ENCODE data around the gene RGS11. TPM values are rescaled to one million over a fixed set of nuclear protein-coding genes. Genes with fewer than 3 reads are reported as not detected.

The RGS11 gene
- total RNA-seq, 4 donors from 2014 or later = 20.8 to 59.0 (median 29.7) TPM

GRCh38 chr16:296806-297510 lies 21.2 kb upstream of the RGS11 start:
- H3K27me3 ChIP-seq = no peaks in the 10 kb centered on the region
- 89 to 90% methylated on average over 33 to 36 of the region's 37 CpGs for WGBS, 2 donors
- peaks cover 0 to 76% (median 12%) of the 10 kb centered on the region in 3 donors for H3K36me3 ChIP-seq
- TF ChIP-seq EP300 (IDR thresholded peaks at IDR 0.05) (no peak), CTCF (IDR thresholded peaks at IDR 0.05) (no peak), POLR2A (IDR thresholded peaks at IDR 0.05) (no peak)
- H3K4me1 ChIP-seq = no peaks in the 10 kb centered on the region
- H3K9me3 ChIP-seq = no peaks in the 10 kb centered on the region
- no peak overlapping the region for H3K4me3 ChIP-seq
- H3K27ac ChIP-seq = no peak overlapping the region
- DNase-seq (ENCODE audit: low spot score in 2 of 2) = no peak

GRCh38 chr16:296276-296675 lies 20.5 kb upstream of the RGS11 start:
- H3K36me3 ChIP-seq = peaks cover 2 to 78% (median 9%) of the 10 kb centered on the region in 3 donors
- WGBS, 2 donors = 90 to 91% methylated on average over 8 to 13 of the region's 14 CpGs

GRCh38 chr16:293043-293775 lies 17.5 kb upstream of the RGS11 start:
- Histone ChIP-seq H3K36me3 (peaks cover 2 to 92% (median 25%) of the 10 kb centered on the region in 3 donors), H3K27me3 (no peaks in the 10 kb centered on the region), H3K4me1 (no peaks in the 10 kb centered on the region), H3K9me3 (no peaks in the 10 kb centered on the region), H3K4me3 (no peak overlapping the region), H3K27ac (no peak overlapping the region)
- WGBS, 2 donors = 89 to 92% methylated on average over 28 to 29 of the region's 32 CpGs
- TF ChIP-seq POLR2A (IDR thresholded peaks at IDR 0.05) (no peak), CTCF (IDR thresholded peaks at IDR 0.05) (no peak), EP300 (IDR thresholded peaks at IDR 0.05) (no peak)
- no peak for DNase-seq (ENCODE audit: low spot score in 2 of 2)

More at GRCh38 chr16:296276-296675, 20.5 kb upstream of the RGS11 start:
- no peak for TF ChIP-seq CTCF (IDR thresholded peaks at IDR 0.05)
- Histone ChIP-seq H3K4me1 (no peaks in the 10 kb centered on the region), H3K27me3 (no peaks in the 10 kb centered on the region), H3K27ac (no peak overlapping the region), H3K9me3 (no peaks in the 10 kb centered on the region), H3K4me3 (no peak overlapping the region)
- no peak for DNase-seq (ENCODE audit: low spot score in 2 of 2)

GRCh38 chr16:291539-291938 lies 15.8 kb upstream of the RGS11 start:
- 91 to 93% methylated on average over 9 to 16 of the region's 17 CpGs for WGBS, 2 donors
- H3K27ac ChIP-seq = no peak overlapping the region
- H3K27me3 ChIP-seq = no peaks in the 10 kb centered on the region
- no peaks in the 10 kb centered on the region for H3K4me1 ChIP-seq
- no peak for DNase-seq (ENCODE audit: low spot score in 2 of 2)
- H3K4me3 ChIP-seq = no peak overlapping the region
- H3K36me3 ChIP-seq = peaks cover 2 to 92% (median 20%) of the 10 kb centered on the region in 3 donors
- no peaks in the 10 kb centered on the region for H3K9me3 ChIP-seq
- no peak for TF ChIP-seq CTCF (IDR thresholded peaks at IDR 0.05)
- TF ChIP-seq POLR2A (IDR thresholded peaks at IDR 0.05) = no peak
- no peak for TF ChIP-seq EP300 (IDR thresholded peaks at IDR 0.05)
